HG02678 (cell line): ENCODE data around the gene CYREN.

Source experiments
- ATAC-seq: cut with Tn5 transposase; IDR thresholded peaks from one replicate; pipeline ENCODE4 v1.9.1; 2021; ENCODE audit warnings: mild to moderate bottlenecking, moderate library complexity; ENCODE audit not compliant: unreplicated experiment

The CYREN gene

DNA sequence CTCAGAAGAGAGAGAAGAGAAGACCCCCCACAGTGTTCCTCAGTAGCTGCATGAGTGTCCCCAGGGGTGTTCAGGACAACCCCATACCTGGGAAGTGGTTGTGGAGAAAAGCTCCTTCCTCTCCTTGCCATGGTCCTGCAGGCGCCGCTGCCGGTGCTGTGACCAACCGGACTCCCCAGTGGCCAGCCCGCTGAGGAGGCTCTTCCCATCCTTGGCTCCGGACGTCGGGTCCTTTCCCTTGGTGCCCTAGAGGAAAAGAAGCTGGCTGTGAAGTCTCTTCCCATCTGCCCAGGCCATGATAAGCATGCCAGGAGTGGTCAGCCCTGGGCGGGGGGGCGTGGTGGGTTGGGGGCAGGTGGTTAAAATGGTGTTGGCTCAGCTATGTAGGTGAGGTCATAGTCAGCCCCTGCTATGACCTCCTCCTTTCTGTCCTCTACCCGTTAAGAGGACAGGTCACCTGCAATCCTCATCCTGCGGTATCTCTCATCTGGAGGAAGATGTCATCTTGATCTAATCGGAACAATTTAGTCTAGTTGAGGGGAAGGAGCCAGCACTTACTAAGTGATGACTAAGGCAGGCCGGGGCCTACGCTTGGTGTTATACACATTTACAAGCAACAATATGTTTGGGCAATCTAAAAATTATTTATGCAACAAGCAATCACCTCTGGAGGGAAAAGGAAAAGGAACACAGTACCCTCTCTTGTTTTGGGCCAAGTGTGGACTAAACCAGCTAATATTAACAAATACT lies 27.6 kb upstream of the CYREN start:
- no peak for ATAC-seq

DNA sequence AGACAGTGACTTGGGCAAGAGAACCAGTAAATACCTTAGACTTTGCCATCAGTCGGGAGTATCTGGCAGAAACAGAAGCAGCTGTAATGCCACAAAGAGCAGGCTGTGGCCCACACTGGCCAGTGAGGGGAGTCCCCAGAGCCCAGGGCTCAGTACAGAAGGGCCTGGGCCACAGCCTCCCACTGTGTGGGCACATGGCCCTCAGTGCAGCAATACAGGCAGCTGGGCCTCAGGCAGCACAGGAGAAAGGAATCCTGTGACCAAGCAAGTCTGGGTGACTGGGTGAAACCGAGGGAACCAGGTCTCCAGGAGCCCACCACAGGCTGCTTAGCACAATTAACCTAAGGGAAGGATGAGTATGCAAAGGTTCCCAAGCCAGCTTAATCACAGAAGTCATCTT lies 26.8 kb upstream of the CYREN start:
- no peak for ATAC-seq

DNA sequence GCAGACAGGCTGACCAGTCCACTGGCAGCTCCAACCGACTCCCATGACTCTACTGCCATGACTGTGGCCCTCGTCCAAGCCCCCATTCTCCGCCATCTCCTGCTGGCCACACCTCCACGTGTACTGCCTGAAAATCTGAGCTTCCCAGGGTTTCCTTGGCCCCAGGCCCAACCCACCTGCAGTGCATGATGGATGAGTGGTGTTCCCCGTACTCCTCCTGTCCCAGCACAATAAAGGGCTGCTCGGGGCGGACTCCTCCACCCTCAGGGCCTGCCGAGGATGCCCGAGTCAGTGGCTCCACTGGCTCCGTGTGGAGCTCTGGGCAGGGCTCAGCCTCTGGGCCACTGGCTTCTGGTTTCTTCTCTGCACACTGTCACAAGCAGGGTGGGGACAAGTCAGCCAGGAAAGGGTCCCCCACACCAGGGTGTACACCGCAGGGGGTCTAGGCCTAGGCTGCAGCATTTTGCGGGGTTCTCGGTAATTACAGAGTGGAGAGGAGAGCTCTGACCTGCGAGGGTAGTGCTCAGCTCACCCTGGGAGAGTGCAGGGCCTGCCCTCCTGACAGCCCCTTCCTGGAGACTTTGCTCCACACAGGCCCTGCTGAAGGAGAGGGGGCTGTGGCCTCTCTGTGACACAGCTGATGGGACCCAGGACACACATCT lies 25.6 kb upstream of the CYREN start:
- no peak for ATAC-seq

DNA sequence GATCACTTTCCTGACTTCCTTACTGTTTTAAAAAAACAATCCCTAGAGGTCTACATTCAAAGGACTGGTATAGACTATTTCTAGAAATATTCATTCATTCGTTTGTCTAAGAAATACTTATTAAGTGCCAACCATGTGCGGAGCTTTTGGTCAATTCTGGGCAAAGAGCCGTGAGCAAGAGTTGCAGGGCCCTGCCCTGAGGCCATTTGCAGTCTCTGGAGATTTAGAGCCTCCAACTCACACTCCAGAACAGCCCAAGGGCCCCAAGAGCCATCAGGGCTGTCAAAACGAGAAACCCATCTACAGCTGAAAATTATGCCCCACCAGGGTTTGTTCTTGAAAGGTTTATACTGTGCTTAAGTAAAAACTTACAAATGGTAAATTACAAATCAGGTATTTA lies 24.6 kb upstream of the CYREN start:
- no peak for ATAC-seq

DNA sequence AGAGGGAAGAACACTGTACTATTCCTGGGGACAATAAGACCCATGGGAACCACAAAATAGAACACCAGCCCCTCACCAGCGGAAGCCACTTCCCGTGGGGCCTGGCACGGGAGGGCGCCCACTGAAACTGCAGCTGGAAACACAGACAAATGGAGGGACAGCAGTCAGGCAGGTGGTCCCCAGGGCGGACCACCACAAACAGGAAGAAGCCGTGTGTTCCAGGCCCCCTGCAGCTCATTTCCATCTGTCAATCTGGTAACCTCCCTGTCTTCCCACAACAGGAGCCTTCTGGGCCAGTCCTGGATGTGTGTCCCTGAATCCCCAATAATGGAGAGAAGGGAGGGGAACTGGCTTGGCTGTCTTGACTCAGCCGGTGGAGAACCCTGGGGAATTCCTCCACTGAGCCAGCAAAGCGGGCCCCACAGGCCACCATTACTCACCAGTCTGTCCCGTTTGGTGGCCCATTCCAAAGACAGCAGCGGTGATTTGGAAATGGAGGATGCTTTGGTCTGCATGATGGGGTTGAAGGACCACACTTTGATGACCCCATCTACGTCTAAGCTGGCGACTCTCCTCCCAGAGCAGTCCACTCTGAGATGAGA lies 24.1 kb upstream of the CYREN start:
- no peak for ATAC-seq

DNA sequence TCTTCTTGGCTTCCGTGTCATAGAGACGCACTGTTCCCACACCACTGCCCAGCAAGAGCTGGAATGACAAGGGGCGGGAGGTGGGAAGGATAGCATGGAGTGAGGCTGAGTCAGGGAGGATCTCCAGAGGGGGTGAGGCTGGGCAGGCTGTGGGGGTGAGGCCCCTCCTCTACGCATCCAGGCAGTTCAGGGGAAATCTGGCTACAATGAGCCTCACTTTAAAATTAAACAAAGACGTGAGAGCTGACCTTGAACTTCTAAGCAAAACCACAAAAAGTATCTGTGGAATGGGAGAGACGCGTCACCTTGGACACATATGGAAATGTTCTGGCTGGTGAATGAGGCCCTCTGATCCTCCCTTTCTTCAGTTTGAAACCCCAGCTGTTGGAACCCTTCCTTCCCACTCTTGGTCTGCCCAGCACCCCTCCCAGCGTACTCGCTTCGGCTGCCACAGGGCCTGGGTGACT lies 23.1 kb upstream of the CYREN start:
- no peak for ATAC-seq

DNA sequence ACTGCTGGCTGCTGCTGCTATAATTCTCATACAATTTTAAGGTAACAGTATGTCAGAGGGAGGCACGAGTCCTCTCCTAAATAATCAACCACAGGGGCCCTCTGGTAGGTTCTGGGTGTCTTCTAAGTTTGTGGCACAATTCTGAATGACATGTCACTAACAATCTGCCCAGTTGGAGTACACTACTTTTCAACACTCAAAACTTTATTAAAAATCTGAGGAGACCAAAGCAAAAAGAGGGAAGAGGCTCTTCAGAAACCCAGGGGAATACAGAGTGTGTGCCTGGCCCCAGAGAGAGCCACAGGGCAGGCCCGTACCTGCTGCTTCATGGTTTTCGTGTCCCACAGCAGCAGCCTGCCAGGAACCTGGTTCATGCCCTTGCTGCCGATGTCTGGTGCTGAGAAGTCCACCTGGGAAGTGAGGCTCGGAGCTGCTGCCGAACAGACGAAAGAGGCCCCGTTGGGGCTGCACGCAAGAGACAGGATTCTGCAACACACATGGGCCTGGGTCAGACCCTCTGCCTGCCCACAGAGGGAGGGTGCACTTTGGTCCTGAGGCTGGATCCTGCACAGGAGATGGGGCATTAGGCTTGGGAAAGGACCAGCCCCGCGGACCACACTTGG lies 22.5 kb upstream of the CYREN start:
- ATAC-seq: no peak

DNA sequence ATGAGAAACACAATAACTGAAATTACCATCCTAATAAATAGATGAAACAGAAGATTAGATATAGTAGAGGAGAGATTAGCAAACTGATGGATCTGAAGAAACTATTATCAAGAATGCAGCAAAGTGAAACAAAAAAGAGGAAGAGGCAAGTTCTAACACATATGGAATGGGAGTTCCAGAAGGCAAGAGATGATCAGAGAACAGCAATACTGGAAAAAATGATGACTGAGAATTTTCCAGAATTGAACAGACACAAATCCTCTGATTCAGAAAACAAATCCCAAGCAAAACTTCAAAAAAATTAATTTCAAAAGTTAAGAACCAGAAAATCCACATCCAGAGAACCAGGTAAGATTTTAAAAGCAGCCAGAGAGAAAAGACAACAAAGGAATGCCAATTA lies 20.2 kb upstream of the CYREN start:
- ATAC-seq: no peak

DNA sequence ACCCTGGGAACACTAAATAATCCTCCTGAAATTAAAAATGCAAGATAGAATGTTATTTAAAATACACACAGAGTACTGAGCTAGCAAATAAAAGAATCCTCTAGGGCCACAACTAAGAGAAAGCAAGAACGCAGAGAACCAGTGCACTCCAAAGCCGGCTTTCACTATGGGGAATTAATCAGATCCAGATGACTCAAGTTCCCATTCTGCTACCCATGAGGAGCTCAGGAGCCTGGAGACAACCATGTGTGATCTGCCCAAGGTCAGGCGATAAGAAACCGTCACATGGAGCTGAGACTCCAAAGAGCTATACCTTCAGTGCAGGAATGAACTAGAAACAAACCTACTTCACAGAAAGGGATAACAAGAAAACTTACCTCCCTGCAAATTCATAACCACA lies 19.5 kb upstream of the CYREN start:
- ATAC-seq: no peak

DNA sequence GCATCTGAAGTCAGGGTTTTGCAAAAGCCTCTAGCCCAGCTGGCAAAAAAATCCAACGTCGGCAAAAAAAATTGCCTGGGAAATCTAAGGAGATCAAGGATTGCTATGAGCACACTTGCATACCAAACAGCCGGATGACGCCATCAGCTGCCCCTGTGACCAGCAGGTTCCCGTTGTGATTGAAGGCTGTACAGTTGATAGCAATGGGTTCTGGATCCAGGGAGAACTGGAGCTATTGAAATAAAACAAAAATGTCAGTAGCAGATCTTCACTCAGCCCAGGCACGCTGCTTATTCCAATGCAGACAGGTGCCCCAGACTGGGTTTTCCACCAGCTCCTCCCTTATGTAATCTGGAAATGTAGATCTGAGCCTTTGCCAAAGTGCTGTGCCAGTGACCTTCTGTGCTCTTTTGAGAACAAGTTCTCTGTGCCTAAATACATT lies 18.7 kb upstream of the CYREN start:
- no peak for ATAC-seq

DNA sequence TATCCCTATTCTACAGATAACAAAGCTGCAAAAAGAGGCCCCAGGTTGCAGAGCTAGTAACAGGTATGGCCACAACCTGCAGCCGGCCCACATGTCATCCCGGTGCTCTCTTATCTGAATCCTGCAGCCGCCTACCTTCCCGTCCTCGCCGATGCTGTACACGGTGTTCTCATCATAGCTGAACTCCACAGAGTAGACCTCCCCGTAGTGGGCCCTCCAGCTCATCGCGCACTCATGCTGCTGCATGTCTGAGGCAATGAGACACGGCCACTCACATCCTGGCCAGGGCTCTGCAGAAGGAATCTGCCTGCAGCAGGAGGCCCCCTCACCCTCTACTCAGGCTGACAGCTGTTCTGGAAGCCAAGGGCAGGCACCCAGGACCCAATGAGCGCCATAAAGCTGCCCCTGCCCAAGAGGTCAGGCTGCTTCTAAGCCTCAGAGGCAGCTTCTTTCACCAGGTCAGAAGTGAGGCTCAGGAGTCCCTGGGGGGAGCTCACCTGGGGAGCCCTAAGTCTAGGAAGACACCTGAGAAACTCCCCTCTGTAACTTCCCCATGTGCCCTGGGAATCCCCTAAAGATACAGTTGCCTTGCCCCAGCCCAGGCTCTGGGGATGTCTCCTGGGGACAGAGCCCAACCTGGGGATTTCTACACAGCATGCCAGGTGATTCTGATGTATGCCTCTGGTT lies 17.9 kb upstream of the CYREN start:
- ATAC-seq: peak; percentile 55

DNA sequence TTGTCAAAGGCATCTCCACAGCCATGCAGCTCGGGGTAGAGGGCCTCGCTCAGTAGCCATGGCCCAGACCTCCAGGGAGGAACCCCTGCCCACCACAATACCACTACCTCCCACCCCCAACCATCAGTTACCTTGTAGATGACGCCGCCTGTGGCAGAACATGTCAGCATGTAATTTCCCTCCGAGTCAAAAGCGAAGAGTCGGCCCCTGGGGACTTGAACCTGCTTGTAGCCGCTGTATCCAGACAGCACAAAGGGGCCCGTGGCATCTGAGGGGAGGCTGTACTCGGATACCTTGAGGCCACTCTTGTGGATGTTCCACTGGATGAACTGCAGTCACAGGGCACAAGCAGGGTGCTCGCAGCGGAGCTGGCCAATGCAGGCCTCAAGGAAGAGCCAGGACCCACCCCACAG lies 16.3 kb upstream of the CYREN start:
- ATAC-seq: no peak

DNA sequence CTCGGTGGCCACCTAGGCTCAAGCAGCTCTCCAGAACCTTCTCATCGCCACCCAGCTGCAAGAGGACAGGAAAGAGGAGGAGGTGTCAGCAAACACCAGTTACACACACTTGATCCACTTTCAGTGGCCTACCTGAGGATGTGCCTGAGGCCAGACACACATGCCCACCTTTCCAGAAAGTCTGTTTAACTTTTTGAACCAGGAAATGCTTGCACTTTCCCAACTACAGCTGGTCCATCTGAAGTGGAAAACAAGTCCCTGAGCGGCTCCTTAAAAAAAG lies 15.7 kb upstream of the CYREN start:
- no peak for ATAC-seq

DNA sequence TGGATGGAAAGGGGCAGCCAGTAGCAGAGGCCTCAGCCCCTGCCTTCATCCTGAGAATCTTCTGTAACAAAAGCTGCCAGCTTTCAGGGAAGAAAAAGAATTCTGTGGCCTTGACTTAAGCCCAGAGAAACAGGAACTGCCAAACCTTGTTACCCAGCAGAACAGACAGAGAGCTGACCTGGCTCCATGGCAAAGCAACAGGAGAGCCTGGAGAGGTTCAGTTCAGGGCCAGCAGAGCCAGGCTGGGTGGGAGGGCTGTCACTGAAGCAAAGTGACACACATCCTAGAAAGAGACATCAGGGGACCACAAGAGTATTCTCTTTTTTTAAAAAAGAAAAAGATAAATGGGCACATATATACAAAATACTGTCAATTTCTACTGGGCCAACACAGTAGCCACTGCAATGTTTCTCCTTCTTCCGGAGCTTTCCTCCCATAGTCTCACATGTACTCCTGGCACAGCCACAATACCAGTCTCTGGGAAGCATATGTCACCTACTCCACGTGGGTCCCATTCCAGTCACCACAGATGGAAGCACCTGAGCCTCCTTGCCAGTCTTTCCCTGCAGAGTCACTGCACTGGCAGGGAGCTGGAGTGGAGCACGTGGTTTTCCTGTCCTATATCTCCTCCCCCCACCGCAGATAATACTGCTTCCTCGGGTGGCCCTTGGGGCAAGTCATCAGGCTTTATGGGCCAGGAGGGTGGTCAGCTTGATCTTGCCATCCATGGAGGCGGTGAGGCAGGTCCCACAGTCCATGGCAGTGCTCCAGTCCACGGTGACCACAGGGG lies 15.2 kb upstream of the CYREN start:
- ATAC-seq: no peak

DNA sequence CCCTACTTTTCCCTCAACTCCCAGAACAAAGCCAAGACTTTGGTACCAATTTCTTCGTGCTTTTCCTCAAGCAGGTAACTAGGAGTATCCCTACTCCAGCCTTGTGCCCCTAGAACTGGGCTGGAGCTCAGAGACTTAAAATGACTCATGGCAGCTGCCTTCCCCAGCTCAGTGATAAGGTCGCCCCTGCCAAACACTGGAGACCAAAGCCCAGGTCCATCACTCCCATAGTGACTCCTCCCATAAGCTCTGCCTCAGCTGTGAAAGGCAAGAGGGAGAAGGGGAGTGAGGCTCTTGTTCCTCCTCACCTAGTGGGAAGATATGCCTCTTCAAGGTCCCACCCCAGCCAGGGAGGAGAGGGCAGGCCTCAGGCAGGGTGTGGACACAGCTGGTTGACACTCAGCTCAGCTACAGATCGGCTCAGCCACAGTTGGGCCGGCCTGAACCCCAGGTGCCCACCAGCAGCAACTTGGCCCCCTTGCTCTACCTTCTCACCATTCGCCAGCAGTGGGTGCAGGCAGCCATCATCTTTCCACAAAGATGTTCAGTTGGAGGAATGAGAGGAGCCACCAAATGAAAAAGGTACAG lies 13.8 kb upstream of the CYREN start:
- no peak for ATAC-seq

DNA sequence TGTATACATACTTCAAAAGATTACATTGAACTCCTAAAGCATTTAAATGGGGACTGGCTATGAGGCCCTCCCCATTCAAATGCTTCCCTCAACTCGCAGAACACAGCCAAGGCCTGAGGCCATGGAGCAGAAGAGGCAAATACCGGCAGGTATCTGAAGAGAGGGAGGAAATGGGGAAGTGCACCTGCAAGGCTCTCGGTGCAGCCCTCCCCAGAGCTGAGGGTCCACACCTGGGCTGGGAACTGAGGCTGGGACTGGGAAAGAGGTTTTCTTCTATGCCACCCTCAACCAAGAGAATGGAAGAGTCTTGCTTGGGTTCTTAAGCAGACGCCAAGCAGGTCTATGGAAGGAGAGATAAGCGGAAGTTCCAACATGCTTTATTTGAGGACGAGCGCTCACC lies 13.0 kb upstream of the CYREN start:
- no peak for ATAC-seq

DNA sequence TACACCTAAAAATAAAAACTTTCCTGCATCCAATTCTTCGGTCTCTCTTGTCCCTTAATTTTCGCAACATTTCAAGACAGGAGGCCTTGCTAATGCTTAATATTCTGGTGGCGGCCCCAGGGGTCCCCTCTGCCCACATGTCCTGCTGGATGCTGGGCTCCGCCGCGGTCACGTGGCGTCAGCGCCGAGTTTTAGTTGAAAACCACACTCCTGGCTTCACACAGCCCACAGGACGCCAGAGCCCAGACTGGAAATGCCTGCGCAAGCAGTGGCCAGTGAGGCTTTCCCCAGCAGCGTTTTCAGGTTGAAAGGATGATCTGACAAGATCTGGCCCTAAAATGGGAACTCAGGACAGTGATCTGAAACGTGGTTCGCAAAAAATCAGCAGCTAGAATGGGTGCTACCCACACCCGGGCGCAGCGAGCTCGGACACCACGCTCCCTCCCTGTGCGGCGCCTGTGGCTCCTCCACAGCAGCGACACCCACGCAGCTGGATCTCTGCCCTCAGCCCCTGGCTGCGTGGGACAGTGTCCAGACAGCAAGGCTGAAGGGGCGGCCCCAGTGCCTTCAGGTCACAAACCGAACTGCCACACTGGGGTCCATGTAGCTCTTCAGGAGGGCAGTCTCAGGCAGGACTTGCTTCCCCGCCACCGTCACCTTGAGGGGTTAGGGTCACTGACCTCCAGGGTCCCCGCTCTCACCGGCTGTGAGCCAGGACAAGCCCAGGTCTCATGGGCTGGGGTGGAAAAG lies 11.6 kb upstream of the CYREN start:
- ATAC-seq: no peak

DNA sequence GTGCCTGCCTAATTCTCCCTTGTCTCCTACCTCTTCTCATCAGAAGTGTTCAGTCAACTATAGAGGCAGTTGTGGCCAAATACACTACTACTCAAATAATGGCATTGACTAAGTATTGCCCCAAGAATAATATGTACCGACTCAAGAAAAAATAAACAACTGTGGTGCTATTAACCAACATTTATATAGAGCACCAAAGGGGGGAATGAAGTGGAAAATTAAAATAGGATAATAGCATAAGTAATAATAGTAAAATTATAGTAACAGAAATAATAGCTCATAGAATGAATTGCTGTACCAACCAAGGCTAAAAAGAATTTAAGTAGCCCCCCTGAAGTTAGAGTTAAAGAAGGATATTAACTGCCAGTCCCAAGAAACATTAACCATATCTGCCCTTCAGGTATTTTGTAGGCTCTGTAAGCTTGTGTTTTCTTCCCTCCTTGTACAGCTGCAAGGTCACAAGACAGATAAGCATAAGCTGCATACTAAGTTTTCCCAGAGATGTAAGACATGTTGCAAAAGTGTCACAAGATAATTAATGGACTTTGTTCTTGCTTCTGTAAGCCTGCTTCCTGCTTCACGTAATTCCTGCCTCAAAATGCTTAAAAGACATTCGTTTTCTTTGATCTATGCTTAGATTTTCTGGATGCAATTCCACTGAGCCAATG lies 10.9 kb upstream of the CYREN start:
- no peak for ATAC-seq

DNA sequence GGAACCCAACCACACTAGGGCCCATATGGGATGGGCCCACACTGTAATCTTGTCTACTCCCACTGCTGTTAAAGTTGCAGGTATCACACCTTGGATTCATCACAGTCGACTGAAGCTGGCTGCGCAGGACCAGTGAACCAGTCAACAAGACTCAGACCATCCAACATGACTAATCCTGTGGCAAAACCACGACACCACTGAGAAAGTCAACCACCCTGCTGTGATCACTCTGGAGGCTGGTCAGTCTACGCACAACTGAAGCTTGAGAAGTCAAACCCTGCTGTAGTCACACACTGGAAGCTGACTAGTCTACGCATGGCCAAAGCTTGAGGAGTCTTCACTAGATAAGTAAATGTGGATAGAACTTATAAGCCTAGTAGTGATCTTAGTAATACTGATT lies 9.6 kb upstream of the CYREN start:
- no peak for ATAC-seq
